Testis (tissue), 3 donors: ENCODE measurements around the gene ASB1. TPM values are rescaled to one million over a fixed set of nuclear protein-coding genes. Genes with fewer than 3 reads are reported as not detected.
"Not testable (repeated sequence)": the region's sequence is repeated elsewhere in the genome, so short reads cannot be mapped to it uniquely, and the experiment has no call there.

Experiments
- DNase-seq: peaks from one replicate; pipeline ENCODE4 v3.0.0-alpha.2; 2019
- H3K27ac ChIP-seq, 2 donors: fragments of 200-600 bp; sonication (generic); one replicate each; pipeline ENCODE4 v1.5.1; 2019
- H3K27me3 ChIP-seq: fragments of 200-600 bp; sonication (generic); one replicate; pipeline ENCODE4 v1.5.1; 2019
- H3K36me3 ChIP-seq: fragments of 200-600 bp; sonication (generic); one replicate; pipeline ENCODE4 v1.5.1; 2017; ENCODE audit warnings: low read depth; ENCODE audit errors: missing control alignments
- H3K4me1 ChIP-seq: fragments of 200-600 bp; sonication (generic); one replicate; pipeline ENCODE4 v1.5.1; 2019
- H3K4me3 ChIP-seq, 2 donors: fragments of 200-600 bp; sonication (generic); one replicate each; pipeline ENCODE4 v1.5.1; 2017 to 2019
- H3K9me3 ChIP-seq: fragments of 200-600 bp; sonication (generic); one replicate; pipeline ENCODE4 v1.5.1; 2017
- CTCF ChIP-seq, 3 experiments: fragments of 450-650 bp in 2 of 3; fragments of 200-600 bp in 1 of 3; sonication (generic) in 1 of 3; IDR thresholded peaks; one replicate each; pipeline ENCODE4 v1.5.1; 2016 to 2019; ENCODE audit warnings: antibody characterized with exemption in 3 of 3, mild to moderate bottlenecking in 2 of 3, moderate library complexity in 1 of 3
- POLR2A ChIP-seq: fragments of 450-650 bp; IDR thresholded peaks from one replicate; pipeline ENCODE4 v1.6.1; 2017; ENCODE audit warnings: antibody characterized with exemption, mild to moderate bottlenecking, moderate library complexity
- WGBS, 2 donors: methylation state at CpG; one replicate each; pipeline ENCODE4 v1.1.5; 2018; 5-methylcytosine and 5-hydroxymethylcytosine counted together
- intact Hi-C: fragments of 100-400 bp; cut with DNase I; formaldehyde crosslinking; loops from one replicate; pipeline ENCODE4 v1.15.1; 2023; ENCODE audit warnings: low total_unique reads
- polyA plus RNA-seq: library from polyadenylated mRNA; stranded (reverse); fragments of 350-450 nt; fragmentation: Illumina TruSeq; extraction: RNeasy Lipid Tissue Mini Kit (QIAGEN cat#74804); gene quantifications from one replicate; pipeline ENCODE4 v1.2.3, GENCODE V29; 2014; ENCODE audit warnings: low read depth, low replicate concordance; ENCODE audit not compliant: insufficient read depth
- total RNA-seq, 2 donors: library from RNA; depleted of rRNA; stranded (reverse); fragments of >200 nt; gene quantifications; one replicate each; pipeline ENCODE4 v1.2.3, GENCODE V29; 2016

ASB1 gene
- total and polyA plus RNA-seq, 3 donors from 2014 or later: 31.4 to 52.5 (median 41.9) TPM

- Histone ChIP-seq H3K9me3 (no peaks in the 10 kb centered on the region), H3K36me3 (no peaks in the 10 kb centered on the region), H3K4me1 (peaks cover 26% of the 10 kb centered on the region), H3K27ac (no peak overlapping the region), H3K4me3 (no peak overlapping the region), H3K27me3 (no peaks in the 10 kb centered on the region)
- no peak for DNase-seq
- TF ChIP-seq CTCF (IDR thresholded peaks at IDR 0.05) (no peak), POLR2A (no peak)
- WGBS, 2 donors: 93% methylated on average over 11 of the region's 11 CpGs
- intact Hi-C loops: no loop called here
Observed at GRCh38 chr2:238440767-238441166, 14.0 kb downstream of the ASB1 start.

DNA sequence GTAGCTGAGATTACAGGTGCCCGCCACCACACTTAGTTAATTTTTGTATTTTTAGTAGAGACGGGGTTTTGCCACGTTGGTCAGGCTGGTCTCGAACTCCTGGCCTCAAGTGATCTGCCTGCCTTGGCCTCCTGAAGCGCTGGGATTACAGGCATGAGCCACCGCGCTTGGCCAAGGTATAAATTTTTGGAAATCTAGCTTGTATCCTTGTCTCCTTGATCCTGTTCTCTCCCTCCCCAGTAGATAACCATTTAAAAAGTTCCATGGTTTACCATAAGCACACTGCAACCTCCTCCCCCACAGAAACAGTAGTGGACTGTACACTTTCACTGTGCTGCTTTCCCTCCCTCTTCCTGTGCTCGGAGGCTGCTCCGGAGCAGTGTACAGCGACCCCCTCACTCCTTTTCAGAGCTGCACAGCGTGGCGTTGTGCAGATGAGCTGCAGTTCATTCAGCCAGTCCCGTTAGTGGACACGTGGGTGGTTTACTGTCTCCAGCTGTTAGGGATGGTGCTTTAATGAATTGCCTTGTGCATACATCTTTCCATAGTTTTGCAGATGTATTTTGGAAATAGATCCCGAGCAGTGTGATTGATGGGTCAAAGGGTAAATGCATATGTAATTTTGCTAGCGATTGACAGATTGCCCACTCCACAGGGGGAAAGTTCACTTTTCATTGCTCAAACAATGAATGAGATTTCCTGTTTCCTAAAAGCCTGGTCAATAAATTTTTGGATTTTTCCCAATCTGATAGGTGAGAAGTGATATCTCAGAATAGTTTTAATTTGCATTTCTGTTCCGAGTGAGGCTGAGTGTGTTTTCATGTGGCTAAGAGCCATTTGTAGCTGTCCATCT is 14.8 kb downstream of the ASB1 start:
- intact Hi-C loops: no loop called here
- Histone ChIP-seq H3K4me1 (peaks cover 26% of the 10 kb centered on the region), H3K36me3 (no peaks in the 10 kb centered on the region), H3K9me3 (no peaks in the 10 kb centered on the region), H3K27ac (no peak overlapping the region), H3K4me3 (no peak overlapping the region), H3K27me3 (no peaks in the 10 kb centered on the region)
- WGBS, 2 donors: 53 to 62% methylated on average over 17 of the region's 17 CpGs
- TF ChIP-seq CTCF (IDR thresholded peaks at IDR 0.05) (no peak), POLR2A (no peak)
- DNase-seq: no peak

DNA sequence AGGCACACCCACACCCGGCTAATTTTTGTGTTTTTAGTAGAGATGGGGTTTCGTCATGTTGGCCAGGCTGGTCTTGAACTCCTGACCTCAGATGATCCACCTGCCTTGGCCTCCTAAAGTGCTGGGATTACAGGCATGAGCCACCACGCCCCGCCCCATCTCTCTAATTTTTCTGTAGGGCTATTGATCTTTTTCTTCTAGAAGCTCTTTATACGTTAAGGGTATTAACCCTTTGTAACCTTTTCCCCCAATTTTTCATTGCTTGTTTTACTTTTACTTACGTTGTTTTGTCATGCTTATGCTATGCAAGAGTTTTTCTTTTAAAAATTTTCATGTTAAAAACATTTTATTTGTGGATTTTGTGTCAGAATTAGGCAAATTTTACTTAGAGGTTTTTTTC is 15.5 kb downstream of the ASB1 start:
- H3K4me1 ChIP-seq: peaks cover 26% of the 10 kb centered on the region
- DNase-seq, H3K4me3 ChIP-seq, H3K36me3 ChIP-seq, H3K27me3 ChIP-seq, intact Hi-C loops, H3K27ac ChIP-seq, H3K9me3 ChIP-seq: not testable (repeated sequence)
- WGBS, 2 donors: 85 to 86% methylated on average over 6 of the region's 6 CpGs

- Histone ChIP-seq H3K27ac (no peak overlapping the region), H3K27me3 (no peaks in the 10 kb centered on the region), H3K9me3 (no peaks in the 10 kb centered on the region), H3K4me3 (no peak overlapping the region), H3K36me3 (no peaks in the 10 kb centered on the region), H3K4me1 (peaks cover 23% of the 10 kb centered on the region)
- intact Hi-C loops: no loop called here
- WGBS, 2 donors: 97 to 98% methylated on average over 13 of the region's 13 CpGs
- DNase-seq: no peak
- TF ChIP-seq POLR2A (no peak), CTCF (IDR thresholded peaks at IDR 0.05) (no peak)
Observed at GRCh38 chr2:238444242-238444641, 17.5 kb downstream of the ASB1 start.

DNA sequence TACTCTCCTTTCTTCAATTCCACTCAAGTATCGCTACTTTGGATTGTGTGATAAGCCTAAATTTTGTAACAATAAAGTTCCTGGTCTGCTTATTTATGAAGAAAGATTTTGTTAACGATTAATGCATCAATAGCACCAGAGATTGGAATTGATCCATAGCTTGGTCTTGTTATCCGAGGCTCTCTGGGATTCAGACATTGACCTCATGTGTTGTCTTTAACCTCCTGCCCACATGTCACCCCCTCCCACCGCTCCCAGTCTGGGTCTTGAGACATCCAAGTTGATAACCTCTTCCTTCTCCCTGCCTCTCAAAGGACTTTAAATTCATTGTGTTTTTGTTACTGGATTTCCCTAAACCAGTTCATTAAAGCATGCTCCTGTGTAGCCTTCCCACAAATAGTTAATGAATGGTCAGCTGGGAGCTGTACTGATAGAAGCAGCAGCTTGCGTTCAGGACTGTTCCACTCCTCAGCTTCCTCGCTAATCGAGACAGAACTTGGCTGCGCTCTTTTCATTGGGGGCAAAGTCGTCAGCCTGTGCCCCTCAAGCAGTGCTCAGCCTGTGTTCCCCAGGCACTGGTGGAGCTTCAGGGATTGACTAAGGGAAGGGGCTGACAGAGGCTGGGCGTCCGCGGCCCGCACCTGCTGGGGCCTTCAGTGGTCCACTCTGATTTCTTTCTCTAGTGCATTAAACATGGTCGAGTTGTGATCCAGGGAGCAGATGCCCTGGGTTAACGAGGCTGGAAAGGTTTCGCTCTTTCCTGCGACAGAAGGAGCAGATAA is 18.9 kb downstream of the ASB1 start:
- 68 to 77% methylated on average over 11 to 17 of the region's 17 CpGs for WGBS, 2 donors
- intact Hi-C loops: no loop called here
- no peaks in the 10 kb centered on the region for H3K27me3 ChIP-seq
- no peak overlapping the region for H3K27ac ChIP-seq
- no peaks in the 10 kb centered on the region for H3K36me3 ChIP-seq
- H3K4me1 ChIP-seq: peaks cover 12% of the 10 kb centered on the region
- DNase-seq: no peak
- H3K9me3 ChIP-seq: no peaks in the 10 kb centered on the region
- H3K4me3 ChIP-seq: no peak overlapping the region
- no peak for TF ChIP-seq CTCF (IDR thresholded peaks at IDR 0.05)
- TF ChIP-seq POLR2A: no peak
